ENCODE results near the gene C6orf136.
"Not testable (repeated sequence)": the region's sequence is repeated elsewhere in the genome, so short reads cannot be mapped to it uniquely, and the experiment has no call there.

C6orf136 gene

DNA sequence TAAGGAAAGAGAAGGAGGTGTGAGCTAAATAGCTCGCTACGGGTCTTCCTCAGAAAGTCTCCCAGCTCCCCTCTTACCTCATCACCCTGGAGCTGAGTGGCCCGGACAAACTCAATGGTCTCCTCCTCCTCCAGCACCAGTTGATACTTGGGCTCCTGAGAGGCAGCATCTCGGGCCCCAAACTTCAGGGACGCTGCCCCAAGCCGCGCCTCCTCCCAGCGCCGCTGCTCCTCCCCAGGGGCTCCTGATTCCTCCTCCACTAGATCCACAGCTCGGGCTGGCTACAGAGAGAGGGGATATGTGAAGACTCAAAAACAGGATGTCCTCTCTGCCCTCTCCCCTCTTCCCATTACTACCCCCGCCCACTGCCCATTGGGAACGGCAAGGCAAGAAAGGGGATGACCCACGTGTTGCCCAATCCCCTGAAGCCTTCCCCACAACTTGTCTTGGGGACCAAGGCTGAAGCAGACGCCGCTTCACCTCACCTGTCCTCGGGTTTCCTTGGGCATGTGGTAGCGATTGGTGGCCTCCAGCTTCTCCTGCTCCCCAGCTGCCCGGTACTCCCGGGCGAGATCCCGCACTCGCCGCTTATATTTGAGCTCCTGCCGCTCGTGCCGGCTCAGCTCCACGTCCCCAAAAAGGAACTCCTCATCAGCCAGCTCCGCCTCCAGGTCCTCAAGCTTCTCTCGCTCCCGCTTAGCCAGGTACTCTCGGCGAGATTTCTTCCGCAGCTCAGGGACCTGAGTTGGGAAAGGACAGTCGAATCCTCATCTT, 18.2 kb downstream of the C6orf136 start:
- no peak for DNase-seq

DNA sequence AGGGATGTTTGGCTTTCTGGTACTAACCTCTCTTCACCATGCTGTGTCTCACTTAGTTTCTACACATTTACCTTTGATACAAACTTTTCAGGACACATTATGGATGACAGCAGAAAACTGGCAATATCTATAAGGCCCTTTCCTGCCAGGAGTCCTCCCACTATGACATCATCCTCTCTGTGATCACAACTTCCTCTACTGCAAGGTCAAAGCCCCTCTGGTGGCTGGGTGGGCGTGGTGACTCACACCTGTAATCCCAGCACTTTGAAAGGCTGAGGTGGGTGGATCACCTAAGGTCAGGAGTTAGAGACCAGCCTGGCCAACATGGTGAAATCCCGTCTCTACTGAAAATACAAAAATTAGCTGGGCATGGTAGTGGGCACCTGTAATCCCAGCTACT, 19.4 kb downstream of the C6orf136 start:
- DNase-seq, result not testable (repeated sequence)

DNA sequence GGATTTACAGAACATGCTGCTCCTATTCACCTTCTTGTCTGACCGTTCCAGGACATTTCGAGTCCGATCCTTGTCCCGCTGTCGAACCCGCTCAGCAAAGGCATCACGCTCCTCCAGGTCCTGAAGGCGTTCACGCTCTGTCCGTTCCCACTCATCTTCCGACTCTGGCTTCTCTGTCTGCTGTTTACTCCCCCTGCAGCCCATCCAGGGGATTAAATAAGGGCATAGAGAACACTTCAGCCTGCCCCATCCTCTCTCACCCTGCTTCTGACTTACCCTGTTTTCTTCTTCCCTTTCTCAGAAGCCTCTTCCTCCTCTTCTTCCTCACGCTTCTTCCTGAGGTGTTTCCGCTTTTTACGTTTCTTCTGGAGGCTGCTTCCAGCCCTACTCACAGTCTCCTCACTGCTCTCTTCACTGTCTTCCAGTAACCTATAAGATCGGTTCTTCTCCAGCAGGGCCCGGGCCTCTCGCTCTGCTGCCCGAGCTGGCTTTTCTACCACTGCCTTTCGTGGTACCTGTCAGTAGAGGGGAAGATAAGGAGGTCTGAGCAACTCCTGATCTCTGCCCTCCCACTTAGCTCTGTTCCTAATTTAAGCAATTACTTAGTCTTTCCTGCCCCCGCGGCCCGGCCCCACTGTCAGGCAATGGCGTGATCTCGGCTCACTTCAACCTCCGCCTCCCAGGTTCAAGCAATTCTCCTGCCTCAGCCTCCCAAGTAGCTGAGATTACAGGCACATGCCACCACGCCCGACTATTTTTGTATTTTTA, 24.0 kb downstream of the C6orf136 start:
- no peak for DNase-seq

DNA sequence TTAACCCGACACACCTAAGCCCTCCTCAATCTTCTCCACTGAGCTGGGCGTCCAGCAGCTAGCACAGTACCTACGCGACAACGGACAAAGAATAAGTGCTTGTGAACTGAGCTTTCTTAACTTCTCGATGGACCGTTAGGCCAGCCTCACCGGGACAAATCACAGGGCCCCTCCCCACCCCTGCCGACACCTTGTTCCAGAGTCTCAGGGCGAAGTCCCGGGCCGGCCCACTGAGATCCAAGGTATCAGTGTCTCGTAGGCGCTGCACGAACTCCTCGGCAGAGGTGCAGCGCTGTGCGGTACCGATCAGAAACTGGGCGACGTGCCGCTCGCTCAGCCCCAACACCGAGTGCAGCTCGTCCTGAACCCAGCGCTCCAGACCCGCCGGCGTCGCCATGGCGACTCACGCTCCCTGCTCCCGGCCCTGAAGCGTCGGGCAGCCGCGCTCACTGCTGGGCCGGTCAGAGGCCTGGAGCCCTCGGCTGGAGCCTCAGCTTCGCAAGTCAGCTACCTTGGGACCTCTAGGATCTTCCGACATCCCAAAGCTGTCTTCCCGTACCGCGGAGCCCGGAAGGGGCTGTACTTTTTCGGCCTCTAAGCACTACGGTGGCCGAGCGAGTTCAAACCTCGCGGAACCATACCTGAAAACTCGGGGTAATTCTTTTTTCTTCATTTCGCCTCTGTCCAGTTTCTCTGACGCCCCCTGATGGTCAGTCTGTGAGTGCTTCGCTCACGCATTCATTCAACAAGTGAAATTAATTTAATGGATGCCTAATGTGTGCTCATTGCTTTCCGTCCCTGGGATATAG, 25.7 kb downstream of the C6orf136 start, which contains the start of gene DHX16:
Gene DHX16, minus strand, starts transcription at position 562 of the 809 bp plus-strand sequence. Its CDS starts 165 bp downstream, at position 397.
- peak; percentile 91 to 94 for DNase-seq

GRCh38 chr6:30676660-30677285, 29.8 kb downstream of the C6orf136 start:
- no peak for DNase-seq

- peak; percentile 91 to 92 for DNase-seq
These were observed 32.2 kb downstream of the C6orf136 start for GRCh38 chr6:30678964-30679726.

DNA sequence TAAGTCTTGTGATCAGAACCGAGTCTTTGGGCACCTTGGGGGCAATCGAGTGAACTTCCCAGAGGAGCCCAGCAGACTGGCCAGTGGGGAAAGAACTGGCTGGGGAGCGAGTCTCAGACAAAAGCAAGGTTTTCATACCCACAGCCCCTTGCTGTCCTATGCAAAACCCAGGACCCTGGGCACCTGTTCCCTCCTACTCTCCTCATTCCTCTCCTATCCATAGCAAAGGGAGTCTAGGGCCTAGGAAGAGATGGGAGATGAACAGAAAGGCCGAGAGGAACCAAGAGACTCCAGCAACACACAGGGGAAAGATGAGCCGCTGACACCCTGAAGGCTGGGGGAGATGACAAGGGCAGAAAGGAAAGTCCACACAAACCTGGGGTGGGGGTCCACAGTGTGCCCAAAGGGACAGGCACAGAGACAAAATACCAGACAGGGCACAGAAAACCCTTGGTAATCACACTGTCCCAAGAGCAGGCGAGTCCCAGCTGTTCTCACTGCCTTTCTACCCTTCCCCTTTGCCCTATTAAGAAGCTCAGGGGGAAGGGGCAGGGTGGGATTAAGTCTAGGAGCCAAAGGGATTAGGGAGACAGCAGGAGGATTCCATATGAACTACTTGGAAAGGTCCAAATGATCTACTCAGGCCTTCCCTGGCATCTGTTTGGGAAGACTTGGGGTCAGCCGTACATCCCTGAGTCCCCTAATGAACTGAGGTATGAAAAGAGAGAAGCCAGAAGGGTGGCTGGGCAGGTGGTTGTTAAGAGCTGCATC, 33.0 kb downstream of the C6orf136 start:
- no peak for DNase-seq

- DNase-seq, result no peak
These were observed 34.8 kb downstream of the C6orf136 start for GRCh38 chr6:30681766-30682142.

GRCh38 chr6:30682143-30683117, 35.5 kb downstream of the C6orf136 start:
- DNase-seq, result peak; percentile 88 to 92

GRCh38 chr6:30683183-30683979, 36.4 kb downstream of the C6orf136 start:
- no peak for DNase-seq

GRCh38 chr6:30683980-30684338, 37.0 kb downstream of the C6orf136 start:
- DNase-seq, result no peak

DNA sequence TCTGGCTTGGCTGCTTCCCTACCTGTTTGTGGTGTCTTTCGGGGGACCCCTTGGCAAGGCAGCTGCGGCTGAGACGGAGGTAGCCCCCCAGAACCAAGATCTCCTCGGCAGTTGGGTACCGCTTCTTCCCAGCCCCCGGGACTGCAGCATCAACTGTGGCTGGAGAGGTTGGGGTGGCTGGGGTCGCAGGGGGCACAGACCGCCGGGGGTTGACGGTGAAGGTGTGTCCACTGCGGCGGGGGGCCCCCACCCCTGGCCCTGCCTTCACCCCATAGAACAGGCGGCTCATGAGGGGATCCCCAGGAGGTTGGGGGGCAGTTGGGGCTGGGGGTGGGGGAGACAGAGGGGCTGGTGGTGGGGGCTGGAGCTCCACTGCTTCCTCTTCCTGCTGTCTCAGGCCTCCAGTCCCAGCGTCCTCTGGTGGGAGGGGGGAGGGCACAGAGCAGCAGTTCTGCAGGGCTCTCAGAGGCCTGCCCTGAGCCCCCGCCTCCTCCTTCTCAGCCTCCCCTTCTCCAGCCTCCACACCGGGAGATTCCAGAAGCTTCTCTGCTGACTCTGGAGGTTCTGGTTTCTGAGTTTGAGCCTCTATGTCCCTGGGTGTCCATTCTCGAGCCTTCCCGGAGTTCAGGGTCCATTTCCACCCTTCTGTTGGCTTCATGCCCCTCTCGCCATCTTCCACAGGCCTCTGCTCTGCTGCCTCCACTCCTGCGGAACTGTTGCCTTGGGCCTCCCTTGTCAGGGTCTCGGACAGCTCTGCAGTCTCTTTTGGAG, 37.6 kb downstream of the C6orf136 start:
- peak; percentile 58 to 61 for DNase-seq

DNA sequence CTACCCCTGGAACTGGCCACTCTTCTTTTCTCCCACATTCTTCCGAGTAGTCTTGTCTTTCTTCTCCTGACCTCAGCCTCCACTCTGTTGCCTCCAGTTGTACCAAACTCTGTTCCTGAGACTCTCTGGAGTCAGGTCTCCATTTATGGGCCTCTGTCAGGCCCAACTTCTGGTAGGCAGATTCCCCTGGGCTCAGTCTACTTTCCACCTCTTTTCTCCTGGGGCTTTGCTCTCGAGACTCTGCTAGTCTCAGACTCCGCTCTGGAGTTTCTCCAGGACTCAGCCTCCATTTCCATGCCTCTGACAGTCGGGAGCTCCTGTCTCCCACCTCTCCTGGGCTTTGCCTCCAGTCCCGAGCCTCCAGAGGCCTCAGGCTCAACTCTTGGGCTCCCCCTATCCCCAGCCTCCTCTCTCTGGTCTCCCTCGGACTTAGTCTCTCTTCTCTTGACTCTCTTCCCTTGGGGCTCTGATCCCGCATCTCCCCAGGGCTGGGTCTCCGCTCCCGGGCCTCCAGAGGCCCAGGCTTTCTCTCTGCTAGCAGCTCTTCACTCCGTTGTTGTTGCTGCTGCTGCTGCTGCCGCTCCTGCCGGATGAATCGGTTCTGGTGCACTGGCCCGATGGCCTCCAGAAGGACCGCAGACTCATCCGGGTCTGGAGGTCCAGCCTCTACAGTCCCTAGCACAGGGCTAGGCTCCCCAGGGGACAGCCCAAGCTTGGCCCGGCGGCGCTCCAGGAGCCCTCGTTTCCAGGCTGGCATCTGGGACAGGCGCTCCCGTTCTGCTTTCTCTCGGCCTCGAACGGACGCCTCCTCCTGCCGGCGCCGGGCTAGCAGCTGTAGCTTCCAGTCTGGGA, 38.5 kb downstream of the C6orf136 start:
- DNase-seq, result no peak

GRCh38 chr6:30686009-30686907, 39.3 kb downstream of the C6orf136 start, which contains the start of gene PPP1R18:
PPP1R18 (minus strand) TSS chr6:30686645; CDS start chr6:30686018, 627 bp downstream.
- DNase-seq, result peak; percentile 82

DNA sequence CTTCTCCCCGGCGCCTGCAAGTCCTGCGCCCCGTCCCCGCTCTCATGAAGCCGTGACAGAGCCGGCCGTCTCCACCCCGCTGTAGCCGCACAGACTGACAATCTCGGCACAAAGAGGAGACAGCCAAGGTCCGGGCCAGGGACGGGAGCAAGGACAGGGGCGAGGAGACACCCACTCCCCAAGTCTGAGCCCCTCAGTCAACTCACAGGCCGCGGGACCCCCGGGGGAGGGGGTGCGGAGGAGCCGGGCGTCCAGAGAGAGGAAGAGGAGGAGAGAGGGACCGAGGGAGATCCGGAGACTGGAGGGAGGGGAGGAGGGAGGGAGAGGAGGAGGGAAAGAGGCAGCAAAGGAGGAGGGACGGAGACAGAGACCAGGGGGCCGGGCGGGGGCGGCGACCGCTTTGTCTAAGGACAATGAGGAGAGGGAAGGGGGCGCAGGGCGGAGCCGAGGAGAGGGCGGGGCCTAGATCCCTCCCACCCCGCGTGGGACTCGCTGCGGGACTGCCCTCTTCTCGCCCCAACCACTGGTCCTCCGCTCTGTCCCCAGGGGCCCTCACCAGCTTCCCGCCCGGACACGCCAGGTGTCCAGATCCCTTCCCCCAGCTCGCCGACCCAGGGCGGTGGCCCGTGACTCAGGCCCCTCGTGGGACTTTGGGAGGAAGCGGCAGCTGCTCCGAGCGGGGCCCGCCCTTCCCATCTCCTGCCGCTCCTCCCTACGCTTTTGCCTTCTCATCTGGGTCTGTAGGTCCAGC, 40.1 kb downstream of the C6orf136 start:
- peak; percentile 79 to 90 for DNase-seq
